ENCODE results near the gene HM13. TPM values are rescaled to one million over a fixed set of nuclear protein-coding genes. Genes with fewer than 3 reads are reported as not detected.

Gene HM13
- total and polyA plus RNA-seq, 9 of the 15 experiments (the other 6 are each of a cell fraction or from before 2014, with no cell fraction given) = 7.7 to 136 (median 74.5) TPM

- WGBS (ENCODE audit: insufficient coverage, low coverage, missing lambda C conversion rate) = 28% methylated on average over 7 of the region's 7 CpGs
- Histone ChIP-seq H3K4me2 (ENCODE audit: insufficient read depth, low read length) (no peak overlapping the region; the same call in 1 of the 2 replicates), H3K9ac (ENCODE audit: insufficient read depth in 1 of 2, low read depth in 2 of 2, low read length in 2 of 2) (peak overlapping the region in 1 of 2 experiments; percentile 60; a peak in 1 of 4 replicates), H3K9me1 (ENCODE audit: control insufficient read depth, insufficient read depth, low read length) (peaks cover 2% of the 10 kb centered on the region), H3K79me2 (ENCODE audit: control insufficient read depth, insufficient read depth, low read length) (peaks cover 12% of the 10 kb centered on the region; the same call in 2 of the 3 replicates), H2AFZ (ENCODE audit: low read depth, low read length) (no peak overlapping the region), H3K36me3 (ENCODE audit: control insufficient read depth, insufficient read depth, low read length) (peaks cover 82% of the 10 kb centered on the region), H3K9me3 (replicated peaks; ENCODE audit: control insufficient read depth, insufficient read depth, low read depth, low read length) (no peaks in the 10 kb centered on the region), H3K27me3 (ENCODE audit: control insufficient read depth in 2 of 2, insufficient read depth in 2 of 2, low read length in 2 of 2) (no peaks in the 10 kb centered on the region), H3K4me1 (replicated peaks in 1 of 2; ENCODE audit: control insufficient read depth in 2 of 2, insufficient read depth in 2 of 2, low read length in 2 of 2) (peaks cover 13 to 16% of the 10 kb centered on the region in 2 experiments; a peak in 4 of 5 replicates), H3K27ac (ENCODE audit: extremely low read depth, low read depth, low read length) (no peak overlapping the region; the same call in 2 of the 3 replicates), H4K20me1 (replicated peaks; ENCODE audit: control insufficient read depth, insufficient read depth, low read length) (peaks cover 15% of the 10 kb centered on the region), H3K4me3 (no peak overlapping the region)
- TF ChIP-seq YBX1 (IDR thresholded peaks at IDR 0.05) (no peak), CREM (IDR thresholded peaks at IDR 0.05; ENCODE audit: low read depth) (no peak), TOE1 (IDR thresholded peaks at IDR 0.05; ENCODE audit: borderline replicate concordance) (no peak), TOE1 (CRISPR knock-in tag; IDR thresholded peaks at IDR 0.05; ENCODE audit: borderline replicate concordance, low read depth) (no peak), HNRNPL (IDR thresholded peaks at IDR 0.05; ENCODE audit: low read depth, low read length) (no peak), ZNF785 (CRISPR knock-in tag; IDR thresholded peaks at IDR 0.05) (no peak), USF1 (CRISPR knock-in tag; IDR thresholded peaks at IDR 0.05) (0 out of 2 replicates have a peak, but pooled peaks have one; percentile 14)
- TF ChIP-seq, protein P1, sequence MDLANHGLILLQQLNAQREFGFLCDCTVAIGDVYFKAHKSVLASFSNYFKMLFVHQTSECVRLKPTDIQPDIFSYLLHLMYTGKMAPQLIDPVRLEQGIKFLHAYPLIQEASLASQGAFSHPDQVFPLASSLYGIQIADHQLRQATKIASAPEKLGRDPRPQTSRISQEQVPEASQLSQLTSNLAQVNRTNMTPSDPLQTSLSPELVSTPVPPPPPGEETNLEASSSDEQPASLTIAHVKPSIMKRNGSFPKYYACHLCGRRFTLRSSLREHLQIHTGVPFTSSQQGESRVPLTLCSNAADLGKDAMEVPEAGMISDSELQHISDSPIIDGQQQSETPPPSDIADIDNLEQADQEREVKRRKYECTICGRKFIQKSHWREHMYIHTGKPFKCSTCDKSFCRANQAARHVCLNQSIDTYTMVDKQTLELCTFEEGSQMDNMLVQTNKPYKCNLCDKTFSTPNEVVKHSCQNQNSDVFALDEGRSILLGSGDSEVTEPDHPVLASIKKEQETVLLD (IDR thresholded peaks at IDR 0.05) = no peak
- BruUV-seq (replicated peaks) = no TSS peak
- intact Hi-C loops (cut with micrococcal nuclease) = no loop called here
- in situ Hi-C loops (cut with MboI) = no loop called here
- ChIA-PET POLR2A (interaction anchor here (0.6 to 1.7 kb wide), 8 partner anchors 8 to 71 kb away, joined by 3 to 7 read pairs (median 4); no protein-coding TSS in a partner anchor), CTCF (ENCODE audit: low intra/inter-chr PET ratio) (no interaction called here)
- ATAC-seq = peak; percentile 45
- DNase-seq (ENCODE audit: extremely low read depth in 1 of 4, low spot score in 3 of 4) = no peak
- peak; percentile 78 for FAIRE-seq
Observed at GRCh38 chr20:31542201-31542842, 28.1 kb downstream of the HM13 start.
